ENCODE results near the gene UGT2B7. TPM values are rescaled to one million over a fixed set of nuclear protein-coding genes. Genes with fewer than 3 reads are reported as not detected.
"Not testable (repeated sequence)": the region's sequence is repeated elsewhere in the genome, so short reads cannot be mapped to it uniquely, and the experiment has no call there.

The UGT2B7 gene
- total RNA-seq = not detected

DNA sequence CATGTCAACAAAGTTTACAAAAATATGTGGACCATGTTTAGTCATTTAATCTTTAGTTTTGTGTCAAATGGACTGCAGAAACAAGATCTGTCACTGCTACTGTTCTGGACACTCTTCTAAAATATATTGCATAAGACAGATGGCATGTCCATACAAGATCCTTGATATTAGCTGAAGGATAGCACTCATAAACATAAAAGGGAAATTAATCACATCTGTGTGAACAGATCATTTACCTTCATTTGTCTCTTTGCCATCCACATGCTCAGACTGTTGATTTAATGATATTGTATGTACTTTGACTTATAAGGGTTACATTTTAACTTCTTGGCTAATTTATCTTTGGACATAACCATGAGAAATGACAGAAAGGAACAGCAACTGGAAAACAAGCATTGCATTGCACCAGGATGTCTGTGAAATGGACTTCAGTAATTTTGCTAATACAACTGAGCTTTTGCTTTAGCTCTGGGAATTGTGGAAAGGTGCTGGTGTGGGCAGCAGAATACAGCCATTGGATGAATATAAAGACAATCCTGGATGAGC, at the start of gene UGT2B7:
Gene UGT2B7 (plus strand): TSS at position 364 of the 546 bp plus-strand sequence. CDS start 47 bp downstream, at position 411.
- peak; percentile 72 for ATAC-seq

DNA sequence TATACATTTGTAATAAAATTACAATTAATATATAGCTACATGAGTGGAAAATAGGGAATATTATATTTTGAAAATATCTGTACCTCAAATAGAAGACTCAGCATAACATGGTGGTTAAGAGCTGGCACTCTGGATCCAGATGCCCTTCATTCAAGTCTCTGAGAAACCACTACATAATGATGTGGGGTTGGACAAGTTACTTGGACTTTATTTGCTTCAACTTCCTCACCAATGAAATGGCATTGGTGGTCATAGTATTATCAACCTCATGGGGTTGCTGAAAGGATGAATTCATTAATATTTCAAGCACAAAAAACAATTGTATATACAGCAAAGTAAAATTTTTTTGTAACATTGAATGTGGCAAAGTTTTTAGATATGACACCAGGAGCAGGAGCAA, 46.4 kb upstream of the UGT2B7 start:
- ATAC-seq = no peak

DNA sequence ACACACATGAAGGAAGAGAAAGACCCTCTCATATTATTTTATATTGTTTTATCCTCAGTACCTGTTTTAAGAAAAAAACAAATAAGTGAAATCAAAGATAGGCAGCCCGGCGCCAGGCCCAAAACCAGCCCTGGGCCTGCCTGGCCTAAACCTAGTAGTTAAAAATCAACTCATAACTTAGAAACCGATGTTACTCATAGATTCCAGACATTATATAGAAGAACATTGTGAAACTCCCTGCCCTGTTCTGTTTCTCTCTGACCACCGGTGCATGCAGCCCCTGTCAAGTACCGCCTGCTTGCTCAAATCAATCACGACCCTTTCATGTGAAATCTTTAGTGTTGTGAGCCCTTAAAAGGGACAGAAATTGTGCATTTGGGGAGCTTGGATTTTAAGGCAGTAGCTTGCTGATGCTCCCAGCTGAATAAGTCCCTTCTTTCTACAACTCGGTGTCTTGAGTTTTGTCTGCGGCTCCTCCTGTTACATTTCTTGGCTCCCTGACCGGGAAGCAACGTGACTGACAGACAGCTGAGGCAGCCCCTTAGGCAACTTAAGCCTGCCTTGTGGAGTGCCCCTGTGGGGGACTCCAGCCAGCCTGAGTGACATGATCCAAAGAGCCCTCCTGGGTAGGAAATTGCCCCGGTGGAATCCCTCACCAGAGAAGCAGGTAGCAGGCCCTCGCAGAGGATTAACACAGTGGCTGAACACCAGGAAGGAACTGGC, 45.3 kb upstream of the UGT2B7 start:
- ATAC-seq = not testable (repeated sequence)

DNA sequence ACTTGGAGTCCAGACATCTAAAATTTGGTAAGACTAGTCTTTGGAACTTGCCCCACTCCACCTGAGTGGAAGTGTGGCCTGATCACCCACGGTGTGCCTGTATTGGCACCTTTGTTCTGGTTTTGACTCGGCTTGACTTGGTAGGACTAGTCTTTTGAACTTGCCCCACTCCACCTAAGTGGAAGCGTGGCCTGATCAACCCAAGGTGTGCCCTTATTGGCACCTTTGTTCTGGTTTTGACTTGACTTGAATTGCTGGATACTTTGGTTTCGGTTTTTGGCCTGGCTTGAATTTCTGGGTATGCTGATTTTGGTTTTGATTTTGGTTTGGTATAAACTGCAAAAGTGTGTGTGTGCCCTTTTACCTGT, 44.7 kb upstream of the UGT2B7 start:
- ATAC-seq = no peak

DNA sequence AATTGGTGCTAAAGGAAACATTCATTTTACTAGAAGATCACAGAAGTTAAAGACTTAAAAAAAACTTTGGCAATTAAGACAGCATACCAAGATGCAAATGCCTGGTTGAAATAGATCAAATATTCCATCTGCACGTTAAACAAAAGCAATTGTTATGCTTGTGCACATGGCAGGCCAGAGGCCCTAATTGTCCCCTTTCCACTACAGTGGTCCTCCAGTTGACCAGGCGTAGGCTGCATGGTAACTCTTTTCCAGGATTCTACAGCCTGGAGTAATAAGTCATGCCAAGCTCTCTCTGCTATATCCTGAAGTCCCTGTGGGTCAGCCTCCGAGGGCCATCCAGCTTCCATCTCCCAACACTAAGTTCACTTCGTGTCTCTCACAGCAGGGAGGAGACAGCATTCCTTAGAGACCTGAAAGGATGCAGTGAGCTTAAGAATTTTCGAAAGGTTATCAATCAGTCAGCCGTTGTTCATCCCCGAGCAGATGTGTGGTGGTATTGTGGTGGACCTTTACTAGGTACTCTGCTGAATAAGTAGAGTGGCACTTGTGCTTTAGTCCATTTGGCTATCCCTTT, 42.9 kb upstream of the UGT2B7 start:
- ATAC-seq = not testable (repeated sequence)

DNA sequence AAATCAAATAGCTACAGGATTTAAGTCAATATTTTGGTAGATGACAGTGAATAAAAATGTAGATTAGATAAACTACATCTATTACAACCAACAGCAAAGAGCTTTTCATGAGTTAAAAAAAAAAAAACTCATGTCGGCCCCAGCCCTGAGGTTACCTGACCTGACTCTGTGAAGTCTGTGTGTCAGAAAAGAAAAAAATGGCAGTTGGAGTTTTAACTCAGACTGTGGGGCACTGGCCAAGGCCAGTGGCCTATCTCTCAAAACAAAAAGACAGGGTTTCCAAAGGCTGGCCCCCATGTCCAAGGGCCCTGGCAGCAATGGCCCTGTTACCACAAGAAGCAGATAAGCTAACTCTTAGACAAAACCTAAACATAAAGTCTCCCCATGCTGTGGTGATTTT, 42.2 kb upstream of the UGT2B7 start:
- ATAC-seq = not testable (repeated sequence)

DNA sequence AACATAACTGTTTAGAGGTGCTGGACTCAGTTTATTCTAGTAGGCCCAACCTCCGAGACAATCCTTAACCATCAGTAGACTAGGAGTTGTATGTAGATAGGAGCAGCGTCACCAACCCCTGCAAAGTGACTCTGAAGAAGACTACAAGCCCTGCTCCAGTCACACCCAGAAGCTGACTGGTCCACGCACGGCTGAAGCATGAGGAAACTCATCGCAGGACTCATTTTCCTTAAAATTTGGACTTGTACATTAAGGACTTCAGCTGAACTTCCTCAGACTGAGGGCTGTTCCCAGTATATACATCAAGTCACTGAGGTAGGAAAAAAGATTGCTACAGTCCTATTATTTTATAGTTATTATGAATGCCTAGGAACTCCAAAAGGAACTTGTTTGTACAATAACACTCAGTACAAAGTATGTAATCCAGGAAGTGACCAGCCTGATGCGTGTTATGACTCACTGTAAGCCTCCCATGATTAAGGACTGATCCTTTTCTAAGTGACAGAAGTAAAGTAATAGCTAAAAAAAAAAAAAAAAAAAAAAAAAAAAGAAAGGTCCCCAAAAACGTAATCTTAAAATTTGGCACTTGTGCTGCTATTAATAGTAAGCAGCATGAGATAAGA, 41.6 kb upstream of the UGT2B7 start:
- peak; percentile 91 for ATAC-seq

DNA sequence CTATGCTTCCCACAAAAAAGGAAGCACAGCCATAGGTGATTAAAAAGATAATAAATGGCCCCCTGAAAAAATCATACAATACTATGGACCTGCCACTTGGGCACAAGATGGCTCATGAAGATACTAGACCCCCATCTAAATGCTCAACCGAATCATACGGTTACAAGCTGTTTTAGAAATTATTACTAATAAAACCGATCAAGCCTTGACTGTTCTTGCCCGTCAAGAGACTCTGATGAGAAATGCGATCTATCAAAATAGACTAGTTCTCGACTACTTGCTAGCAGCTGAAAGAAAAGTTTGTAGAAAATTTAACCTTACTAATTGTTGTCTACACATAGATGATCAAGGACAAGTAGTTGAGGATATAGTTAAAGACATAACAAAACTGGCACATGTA, 40.1 kb upstream of the UGT2B7 start:
- no peak for ATAC-seq

DNA sequence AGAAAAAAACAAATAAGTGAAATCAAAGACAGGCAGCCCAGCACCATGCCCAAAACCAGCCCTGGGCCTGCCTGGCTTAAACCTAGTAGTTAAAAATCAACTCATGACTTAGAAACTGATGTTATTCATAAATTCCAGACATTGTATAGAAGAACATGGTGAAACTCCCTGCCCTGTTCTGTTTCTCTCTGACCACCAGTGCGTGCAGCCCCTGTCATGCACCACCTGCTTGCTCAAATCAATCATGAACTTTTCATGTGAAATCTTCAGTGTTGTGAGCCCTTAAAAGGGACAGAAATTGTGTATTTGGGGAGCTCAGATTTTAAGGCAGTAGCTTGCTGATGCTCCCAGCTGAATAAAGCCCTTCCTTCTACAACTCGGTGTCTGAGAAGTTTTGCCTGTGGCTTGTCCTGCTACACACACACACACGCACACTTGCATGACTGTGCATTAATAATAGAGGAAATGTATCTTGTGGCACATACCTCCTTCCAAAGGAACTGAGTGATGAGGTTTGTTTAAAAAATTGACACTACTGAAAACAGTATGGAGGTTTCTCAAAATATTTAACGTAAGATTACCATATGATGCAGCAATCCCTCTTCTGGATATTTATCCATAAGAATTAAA, 39.2 kb upstream of the UGT2B7 start:
- ATAC-seq = no peak

DNA sequence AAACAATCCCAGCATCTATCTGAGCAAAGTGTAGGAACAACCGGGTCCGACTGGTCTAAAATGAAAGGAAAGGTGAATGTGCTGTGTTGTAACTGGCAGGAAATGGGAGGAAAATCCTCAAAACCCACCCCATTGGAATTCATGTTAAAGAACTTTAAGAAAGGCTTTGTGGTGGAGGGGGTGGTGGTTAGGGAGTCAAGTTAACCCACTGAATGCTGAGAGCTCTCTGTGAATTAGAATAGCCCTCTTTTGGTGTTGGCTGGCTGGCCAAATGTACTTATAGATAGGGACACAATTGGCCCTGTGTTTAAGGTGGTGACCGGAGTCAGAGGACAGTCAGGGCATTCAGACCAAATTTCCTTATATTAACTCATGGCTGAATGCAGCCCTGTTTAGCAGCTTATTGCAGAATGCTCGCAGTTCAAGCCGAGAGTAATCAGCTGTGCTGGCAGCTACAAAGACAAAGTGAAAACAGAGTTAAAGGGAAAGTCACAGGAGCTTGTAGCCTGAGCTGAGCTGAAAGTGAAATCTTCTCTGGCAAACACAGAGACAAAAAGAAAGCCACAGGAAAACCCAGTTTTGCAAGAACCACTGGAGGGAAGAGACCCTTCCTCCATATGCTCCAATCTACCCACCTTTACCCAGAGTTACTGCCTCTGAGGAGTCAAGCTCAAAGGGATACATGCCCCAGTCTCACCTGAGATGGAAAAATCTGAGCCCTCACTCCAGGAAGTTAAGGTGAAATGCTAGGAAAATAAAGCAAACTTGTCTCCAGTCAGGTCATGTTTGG, 38.5 kb upstream of the UGT2B7 start:
- peak; percentile 58 for ATAC-seq

DNA sequence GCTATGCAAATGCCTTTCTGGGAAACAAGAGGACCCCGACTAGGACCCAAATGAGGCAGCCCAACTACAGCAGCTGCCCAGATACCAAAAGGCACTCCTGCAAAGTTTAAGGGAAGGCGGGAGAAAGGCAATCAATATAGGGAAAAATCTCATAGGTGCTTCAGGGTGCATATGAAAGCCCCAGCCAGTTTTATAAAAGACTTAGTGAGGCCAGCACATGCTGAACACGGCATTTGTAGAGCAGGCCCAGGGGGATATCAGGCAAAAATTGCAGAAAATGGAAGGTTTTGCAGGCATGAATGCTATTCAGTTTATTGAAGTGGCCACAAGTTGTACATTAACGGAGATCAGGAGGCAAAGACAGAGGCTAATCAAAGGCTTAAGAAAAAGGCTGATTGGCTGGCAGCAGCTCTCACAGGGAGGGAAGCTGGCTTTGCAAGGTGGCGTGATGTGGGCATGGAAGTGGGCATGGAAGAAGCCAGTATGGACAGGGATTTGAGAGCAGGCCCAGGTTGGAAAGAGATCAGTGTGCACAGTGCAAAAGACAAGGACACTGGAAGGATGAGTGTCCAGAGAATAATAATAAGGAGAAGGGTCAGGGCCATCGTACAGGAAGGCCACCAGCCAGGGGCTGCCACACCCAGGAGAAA, 37.7 kb upstream of the UGT2B7 start:
- no peak for ATAC-seq

DNA sequence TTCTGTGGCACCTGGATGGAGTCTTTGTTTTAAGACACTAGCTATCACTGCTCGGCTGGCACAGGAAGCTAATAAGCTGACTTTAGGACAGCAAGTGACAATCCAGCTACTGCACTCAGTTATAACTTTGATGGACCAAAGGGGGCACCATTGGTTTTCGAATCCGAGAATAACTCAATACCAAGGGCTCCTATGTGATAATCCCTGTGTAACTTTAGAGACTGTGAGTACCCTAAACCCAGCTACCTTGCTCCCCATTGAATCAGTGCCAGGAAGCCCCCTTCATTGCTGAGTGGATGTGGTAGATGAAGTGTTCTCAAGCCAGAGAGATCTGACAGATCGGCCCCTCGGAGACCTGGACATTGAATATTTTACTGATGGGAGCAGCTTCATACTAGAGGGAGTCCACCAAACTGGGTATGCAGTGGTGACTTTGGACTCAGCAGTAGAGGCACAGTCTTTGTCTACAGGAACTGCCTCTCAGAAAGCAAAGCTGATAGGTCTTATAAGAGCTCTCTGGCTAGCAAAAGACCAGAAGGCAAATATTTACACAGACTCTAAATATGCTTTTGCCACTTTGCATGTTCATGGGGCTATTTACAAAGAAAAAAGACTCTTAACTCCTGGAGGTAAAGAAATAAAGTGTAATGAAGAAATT, 35.5 kb upstream of the UGT2B7 start:
- no peak for ATAC-seq

DNA sequence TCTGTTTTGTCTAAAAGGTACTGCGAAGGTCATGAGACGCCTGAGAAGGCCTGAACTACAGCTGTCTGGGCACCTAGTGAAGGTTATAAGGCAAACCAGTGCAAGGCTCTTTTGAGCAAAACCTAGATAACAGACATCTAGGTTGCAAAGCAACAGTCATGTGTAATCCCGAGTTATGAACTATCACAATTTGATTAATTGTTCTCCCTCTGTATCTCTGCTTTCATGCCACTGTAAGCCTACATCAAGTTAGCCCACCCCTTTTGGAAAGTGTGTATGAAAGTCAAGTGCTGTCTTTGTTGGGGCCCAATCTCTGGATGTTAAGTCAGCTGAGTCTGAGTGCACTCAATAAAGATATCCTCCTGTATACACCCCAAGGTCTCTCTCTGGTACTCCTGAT, 31.9 kb upstream of the UGT2B7 start:
- no peak for ATAC-seq

DNA sequence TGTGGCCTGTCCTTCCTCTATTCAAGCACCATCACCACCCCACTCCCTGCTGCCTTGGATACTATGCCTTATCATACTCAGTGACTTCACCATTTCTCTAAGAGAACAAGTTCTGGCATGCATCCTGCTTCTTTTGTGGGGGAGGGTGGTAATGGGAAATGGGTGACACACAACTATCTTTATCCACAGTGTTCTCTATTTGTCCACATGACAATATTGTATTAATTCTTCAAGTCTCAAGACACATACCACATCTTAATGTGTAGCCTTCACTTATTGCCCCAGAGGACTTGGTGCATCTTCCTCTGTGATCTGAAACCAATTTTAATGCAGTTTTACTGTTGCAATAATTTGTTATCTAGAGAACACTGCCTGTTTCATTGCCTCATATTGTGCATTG, 29.3 kb upstream of the UGT2B7 start:
- no peak for ATAC-seq

DNA sequence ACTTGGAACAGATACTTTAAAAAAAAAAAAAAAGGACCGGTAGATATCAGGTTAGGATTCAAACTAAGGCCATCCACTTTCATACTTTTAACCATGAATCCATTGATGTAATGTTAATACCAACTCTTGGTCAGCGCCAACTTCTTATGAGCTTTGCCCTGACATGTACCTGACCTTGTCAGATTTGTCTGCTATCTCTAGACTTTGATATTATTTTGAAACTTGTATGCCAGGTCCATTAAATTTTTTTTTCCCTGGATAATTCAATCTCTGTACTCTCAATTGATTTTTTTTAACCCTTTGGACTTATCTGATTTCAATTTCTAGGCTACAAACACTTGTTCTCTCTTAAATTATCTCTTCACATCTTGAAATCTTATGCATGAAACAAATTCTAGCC, 27.2 kb upstream of the UGT2B7 start:
- no peak for ATAC-seq

DNA sequence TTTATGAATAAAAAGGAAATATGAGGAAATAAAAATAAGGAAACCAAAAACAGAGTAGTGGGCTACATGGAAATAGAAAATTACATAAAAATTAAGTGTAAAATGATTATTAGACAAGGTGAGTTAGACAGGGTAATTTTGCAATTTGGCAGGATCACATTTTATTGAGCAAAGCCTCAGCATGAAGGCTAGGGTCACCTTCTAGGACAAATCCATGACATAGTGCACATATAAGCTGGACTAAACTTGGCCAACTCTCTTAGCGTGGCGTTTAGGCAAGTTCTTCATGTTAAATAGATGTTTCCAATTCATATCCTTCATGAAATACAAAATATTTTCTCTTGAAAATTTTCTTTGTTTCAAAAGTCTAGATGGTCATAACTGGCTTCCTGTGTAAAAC, 25.7 kb upstream of the UGT2B7 start:
- no peak for ATAC-seq

DNA sequence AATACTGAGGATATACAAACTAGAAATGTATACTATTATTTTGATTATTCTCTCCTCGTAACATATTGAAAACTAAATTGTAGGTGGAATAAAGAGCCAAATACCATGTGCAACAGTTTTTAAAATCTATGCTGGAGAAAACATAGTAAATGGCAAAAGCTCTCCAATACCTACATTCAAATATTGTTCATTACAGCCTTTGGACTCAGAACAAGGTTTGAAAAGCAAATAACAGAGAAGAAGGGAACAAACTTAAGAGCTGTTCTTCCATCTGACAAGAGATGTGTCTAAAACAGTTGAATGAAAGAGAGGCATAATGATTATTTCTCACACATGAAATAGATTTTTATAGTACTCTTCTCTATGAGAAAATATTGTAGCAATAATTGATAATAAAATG, 25.0 kb upstream of the UGT2B7 start:
- ATAC-seq = no peak

DNA sequence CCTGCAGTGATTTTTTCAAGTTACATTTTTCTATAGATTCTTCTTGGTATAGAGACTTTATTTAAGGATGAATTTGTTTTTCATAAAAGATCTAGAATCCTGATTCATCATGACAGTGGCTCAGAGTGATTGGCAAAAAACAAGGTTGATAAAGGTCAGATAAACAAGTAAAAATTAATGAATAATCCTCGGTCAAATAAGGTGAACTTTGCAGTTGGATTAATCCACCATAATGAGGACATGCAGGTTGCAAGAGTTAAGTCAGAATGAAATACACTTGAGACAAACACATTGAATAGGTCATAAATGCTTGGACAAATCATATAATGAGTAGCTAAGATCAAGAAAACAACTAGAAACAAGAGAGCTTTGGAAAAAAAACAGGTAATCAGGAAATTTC, 22.9 kb upstream of the UGT2B7 start:
- no peak for ATAC-seq

DNA sequence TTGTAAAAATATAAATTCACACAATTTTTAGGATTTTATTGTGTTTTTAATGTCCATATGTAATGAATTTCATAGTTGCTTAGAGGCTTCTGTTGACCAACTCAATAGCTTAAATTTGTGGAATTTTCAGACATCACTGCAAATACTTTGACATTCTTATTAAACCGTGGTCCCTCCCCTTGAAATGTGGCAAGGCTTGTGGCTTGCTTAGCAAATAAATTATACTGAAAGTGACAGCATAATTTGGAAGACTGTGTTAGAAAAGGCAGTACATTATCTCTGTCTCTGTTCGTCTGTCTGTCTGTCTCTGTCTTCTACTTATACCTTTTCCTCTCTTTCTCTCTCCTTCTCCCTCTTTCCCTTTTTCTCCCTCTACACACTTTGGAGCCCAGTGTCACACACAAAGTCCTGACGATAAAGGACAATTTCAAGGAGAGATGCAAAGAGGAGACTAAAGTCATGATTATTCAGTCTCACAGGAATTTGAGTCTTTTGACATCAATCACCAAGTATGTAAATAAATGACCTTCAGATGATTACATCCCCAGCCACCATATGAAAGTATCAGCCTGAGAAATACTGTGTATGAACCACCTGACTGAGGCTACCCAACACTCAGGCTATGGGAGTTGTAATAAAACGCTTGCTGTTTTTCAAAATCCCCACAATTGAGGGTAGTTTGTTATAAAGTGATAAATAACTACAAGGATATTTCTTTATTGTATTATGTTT, 21.0 kb upstream of the UGT2B7 start:
- ATAC-seq = no peak

DNA sequence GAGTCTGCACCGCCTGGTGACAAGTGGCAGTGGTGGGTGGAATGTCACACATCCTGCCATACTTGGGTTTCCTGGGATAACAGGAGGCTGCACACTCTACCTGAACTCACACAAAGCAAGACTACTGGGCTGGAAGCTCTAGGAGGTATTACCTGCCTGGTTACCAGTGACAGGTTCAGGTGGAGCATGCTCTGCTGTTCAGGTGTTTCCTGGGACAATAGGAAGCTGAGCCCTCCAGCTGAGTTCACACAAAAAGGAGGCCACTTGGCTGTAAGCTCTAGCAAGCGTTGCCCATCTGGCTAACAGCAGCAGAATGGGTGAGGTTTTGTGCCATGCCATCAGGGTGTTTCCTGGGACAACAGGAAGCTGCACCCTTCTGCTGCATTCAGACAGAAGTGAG, 17.4 kb upstream of the UGT2B7 start:
- no peak for ATAC-seq

DNA sequence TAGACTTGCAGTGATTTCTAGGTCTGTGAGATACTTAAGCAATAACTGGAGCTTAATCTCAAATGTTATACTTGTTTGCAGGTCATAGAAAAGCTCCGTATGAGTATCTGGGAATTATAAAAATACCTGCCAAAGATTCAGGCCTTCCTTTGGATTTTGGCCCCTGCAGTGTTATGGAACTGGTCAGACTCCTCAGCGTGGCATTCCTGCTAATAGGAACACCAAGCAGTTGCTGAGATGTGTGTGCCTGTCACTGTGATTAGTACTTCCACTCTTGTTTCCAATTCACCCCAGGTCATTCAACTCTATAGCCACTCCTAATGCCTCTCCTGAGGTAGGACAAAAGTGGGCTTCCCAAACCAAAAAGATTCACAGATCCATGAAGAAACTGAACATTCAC, 7.8 kb upstream of the UGT2B7 start:
- no peak for ATAC-seq

Data from esophagus mucosa (tissue), 1 donor.